HG03045 (cell line): ENCODE results near the gene UBE2D2.

Experiments used
- ATAC-seq: cut with Tn5 transposase; IDR thresholded peaks from one replicate; pipeline ENCODE4 v1.9.1; 2021; ENCODE audit warnings: mild to moderate bottlenecking, moderate library complexity; ENCODE audit not compliant: unreplicated experiment

UBE2D2 gene

GRCh38 chr5:139634541-139634940 lies 73.4 kb downstream of the UBE2D2 start:
- no peak for ATAC-seq

GRCh38 chr5:139635191-139635590 lies 74.1 kb downstream of the UBE2D2 start:
- no peak for ATAC-seq

- no peak for ATAC-seq
Observed at GRCh38 chr5:139635606-139636206, 74.6 kb downstream of the UBE2D2 start.

GRCh38 chr5:139636207-139636792 lies 75.2 kb downstream of the UBE2D2 start:
- ATAC-seq: peak; percentile 66

- no peak for ATAC-seq
Observed at GRCh38 chr5:139636975-139637408, 75.9 kb downstream of the UBE2D2 start.

- peak; percentile 32 for ATAC-seq
Observed at GRCh38 chr5:139637438-139638089, 76.4 kb downstream of the UBE2D2 start.

- ATAC-seq: peak; percentile 25
Observed at GRCh38 chr5:139638090-139638735, 77.1 kb downstream of the UBE2D2 start.

- no peak for ATAC-seq
Observed at GRCh38 chr5:139638736-139639618, 77.8 kb downstream of the UBE2D2 start.

GRCh38 chr5:139639619-139640380 lies 78.7 kb downstream of the UBE2D2 start:
- no peak for ATAC-seq

- no peak for ATAC-seq
Observed at GRCh38 chr5:139640421-139641115, 79.4 kb downstream of the UBE2D2 start.

- ATAC-seq: no peak
Observed at GRCh38 chr5:139641116-139642080, 80.3 kb downstream of the UBE2D2 start.

GRCh38 chr5:139642213-139642612 lies 81.1 kb downstream of the UBE2D2 start:
- no peak for ATAC-seq

- ATAC-seq: no peak
Observed at GRCh38 chr5:139642891-139643871, 82.0 kb downstream of the UBE2D2 start.

- ATAC-seq: no peak
Observed at GRCh38 chr5:139644001-139644456, 82.9 kb downstream of the UBE2D2 start.

GRCh38 chr5:139644646-139645429 lies 83.7 kb downstream of the UBE2D2 start:
- no peak for ATAC-seq

- ATAC-seq: no peak
Observed at GRCh38 chr5:139645430-139645871, 84.3 kb downstream of the UBE2D2 start.
